ENCODE data around the gene ZNF490.
"Not testable (repeated sequence)": the region's sequence is repeated elsewhere in the genome, so short reads cannot be mapped to it uniquely, and the experiment has no call there.

ZNF490 gene

GRCh38 chr19:12610540-12611360, at the start of gene ZNF490, which contains the start of gene ZNF791:
TSS of gene ZNF490 (minus strand) at chr19:12610813. CDS start at chr19:12610680, 133 bp downstream.
TSS of gene ZNF791 (plus strand) at chr19:12610920. CDS start at chr19:12611080, 160 bp downstream.
- peak; percentile 69 for DNase-seq

GRCh38 chr19:12657966-12658365, 47.4 kb upstream of the ZNF490 start:
- DNase-seq, result no peak

GRCh38 chr19:12656899-12657571, 46.4 kb upstream of the ZNF490 start:
- DNase-seq, result no peak

GRCh38 chr19:12655546-12655945, 44.9 kb upstream of the ZNF490 start:
- no peak for DNase-seq

GRCh38 chr19:12652219-12652618, 41.6 kb upstream of the ZNF490 start:
- DNase-seq, result no peak

- DNase-seq, result no peak
These were observed 39.3 kb upstream of the ZNF490 start for GRCh38 chr19:12649941-12650340.

- no peak for DNase-seq
These were observed 37.5 kb upstream of the ZNF490 start for GRCh38 chr19:12648088-12648487.

GRCh38 chr19:12647490-12648071, 37.0 kb upstream of the ZNF490 start:
- no peak for DNase-seq

- DNase-seq, result no peak
These were observed 36.4 kb upstream of the ZNF490 start for GRCh38 chr19:12647047-12647446.

GRCh38 chr19:12646551-12646950, 35.9 kb upstream of the ZNF490 start:
- DNase-seq, result no peak

- not testable (repeated sequence) for DNase-seq
These were observed 33.1 kb upstream of the ZNF490 start for GRCh38 chr19:12643716-12644115.

- no peak for DNase-seq
These were observed 31.9 kb upstream of the ZNF490 start for GRCh38 chr19:12642506-12642905.

- DNase-seq, result no peak
These were observed 30.8 kb upstream of the ZNF490 start for GRCh38 chr19:12641456-12641855.

- no peak for DNase-seq
These were observed 29.4 kb upstream of the ZNF490 start for GRCh38 chr19:12639901-12640613.

GRCh38 chr19:12638611-12639182, 28.1 kb upstream of the ZNF490 start:
- DNase-seq, result no peak

GRCh38 chr19:12636631-12637030, 26.0 kb upstream of the ZNF490 start:
- DNase-seq, result no peak

- DNase-seq, result no peak
These were observed 18.6 kb upstream of the ZNF490 start for GRCh38 chr19:12629215-12629614.

GRCh38 chr19:12628040-12629022, 17.7 kb upstream of the ZNF490 start:
- no peak for DNase-seq

- no peak for DNase-seq
These were observed 16.3 kb upstream of the ZNF490 start for GRCh38 chr19:12626958-12627357.

- no peak for DNase-seq
These were observed 12.9 kb upstream of the ZNF490 start for GRCh38 chr19:12623361-12624031.
